H1 (cell line): ENCODE data around the gene SOBP. TPM values are rescaled to one million over a fixed set of nuclear protein-coding genes. Genes with fewer than 3 reads are reported as not detected.

ENCODE experiments used
- CTCF ChIA-PET: fragments of 300-600 bp; sonication (Branson Sonifier 250); formaldehyde crosslinking; loops from one replicate; lab custom pipeline; 2021; ENCODE audit not compliant: partially characterized antibody; lab: Charles Lee
- POLR2A ChIA-PET: fragments of 300-600 bp; sonication (Branson Sonifier 250); formaldehyde crosslinking; loops from one replicate; lab custom pipeline; 2021; ENCODE audit warnings: inconsistent platforms; ENCODE audit not compliant: partially characterized antibody; lab: Charles Lee
- DNase-seq, 2 experiments: peaks; one replicate each; pipeline versions ENCODE4 v3.0.0 to v3.0.0-alpha.2; 2010 to 2022; ENCODE audit warnings: low spot score in 2 of 2, low read depth in 1 of 2, mixed read lengths in 1 of 2
- FAIRE-seq: peaks from 2 replicates; lab custom pipeline; 2011; peaks lifted over from hg19 to GRCh38; lab: Jason Lieb, UNC
- H2AFZ ChIP-seq: 2 replicates; pipeline ENCODE4 v1.8.1; 2012; ENCODE audit warnings: low read length, inconsistent platforms
- H2AK5ac ChIP-seq: 2 replicates; pipeline ENCODE4 v1.6.1; 2013; ENCODE audit warnings: low read depth, low read length
- H2BK120ac ChIP-seq: replicated peaks from 2 replicates; pipeline ENCODE3; 2013; ENCODE audit warnings: low read depth, low read length, inconsistent platforms
- H2BK12ac ChIP-seq: 2 replicates; pipeline ENCODE4 v1.6.1; 2013; ENCODE audit warnings: low read depth, low read length
- H2BK15ac ChIP-seq: 2 replicates; pipeline ENCODE4 v1.6.1; 2013; ENCODE audit warnings: low read length
- H2BK20ac ChIP-seq: 2 replicates; pipeline ENCODE4 v1.6.1; 2013; ENCODE audit warnings: low read length
- H2BK5ac ChIP-seq: 2 replicates; pipeline ENCODE4 v1.6.1; 2013; ENCODE audit warnings: low read depth, low read length
- H3K14ac ChIP-seq: 2 replicates; pipeline ENCODE4 v1.6.1; 2013; ENCODE audit warnings: inconsistent platforms; ENCODE audit not compliant: insufficient read length
- H3K18ac ChIP-seq: 2 replicates; pipeline ENCODE4 v1.6.1; 2013; ENCODE audit warnings: low read length; ENCODE audit errors: extremely low read depth
- H3K23ac ChIP-seq: 2 replicates; pipeline ENCODE4 v1.6.1; 2013; ENCODE audit warnings: inconsistent platforms; ENCODE audit not compliant: insufficient read length
- H3K23me2 ChIP-seq: 2 replicates; pipeline ENCODE4 v1.6.1; 2013; ENCODE audit warnings: low read depth, low read length
- H3K27ac ChIP-seq: 2 replicates; pipeline ENCODE4 v1.6.1; 2011; ENCODE audit warnings: low read depth, low read length, inconsistent platforms
- H3K27me3 ChIP-seq, 4 experiments: replicated peaks in 1 of 4; 1 replicate in 1 of 4; 2 replicates in 3 of 4; pipeline versions ENCODE4 v1.6.1 to v1.8.1; 2011 to 2013; ENCODE audit warnings: low read length in 3 of 4, mild to moderate bottlenecking in 3 of 4, inconsistent platforms in 2 of 4, mixed read lengths in 2 of 4, moderate library complexity in 1 of 4; ENCODE audit not compliant: control insufficient read depth in 3 of 4, insufficient read depth in 3 of 4; ENCODE audit errors: extremely low read depth in 1 of 4
- H3K36me3 ChIP-seq, 4 experiments: 2 replicates each; pipeline versions ENCODE4 v1.6.1 to v1.8.1; 2011 to 2013; ENCODE audit warnings: mild to moderate bottlenecking in 4 of 4, low read length in 3 of 4, moderate library complexity in 2 of 4, control low read depth in 1 of 4, inconsistent platforms in 1 of 4; ENCODE audit not compliant: insufficient read depth in 4 of 4, control insufficient read depth in 2 of 4
- H3K4ac ChIP-seq: replicated peaks from 2 replicates; pipeline ENCODE3; 2013; ENCODE audit warnings: low read length, low read depth, mixed read lengths, inconsistent platforms; ENCODE audit not compliant: insufficient read length
- H3K4me1 ChIP-seq, 4 experiments: replicated peaks in 1 of 4; 1 replicate in 1 of 4; 2 replicates in 3 of 4; pipeline versions ENCODE4 v1.6.1 to v1.8.1; 2011 to 2013; ENCODE audit warnings: low read length in 3 of 4, inconsistent platforms in 2 of 4, mixed read lengths in 1 of 4; ENCODE audit not compliant: insufficient read depth in 4 of 4, control insufficient read depth in 3 of 4
- H3K4me2 ChIP-seq, 2 experiments: 2 replicates each; pipeline versions ENCODE4 v1.6.1 to v1.8.1; 2011 to 2013; ENCODE audit warnings: low read depth in 2 of 2, low read length in 2 of 2, control low read depth in 1 of 2, inconsistent platforms in 1 of 2, mild to moderate bottlenecking in 1 of 2; ENCODE audit not compliant: insufficient read depth in 1 of 2
- H3K4me3 ChIP-seq, 4 experiments: fragments of 200-600, 300-600 bp in 1 of 4; sonication (generic), shearing (Covaris generic), sonication (Bioruptor Twin) in 1 of 4; 2 replicates each; pipeline versions ENCODE4 v1.5.1 to v1.8.1; 2011 to 2016; ENCODE audit warnings: low read length in 4 of 4, low read depth in 3 of 4, control low read depth in 2 of 4, inconsistent platforms in 2 of 4, mild to moderate bottlenecking in 2 of 4, mixed read lengths in 1 of 4, moderate library complexity in 1 of 4; ENCODE audit not compliant: insufficient read depth in 2 of 4; ENCODE audit errors: extremely low read depth in 1 of 4
- H3K56ac ChIP-seq: replicated peaks from 2 replicates; pipeline ENCODE3; 2013; ENCODE audit warnings: low read depth, mild to moderate bottlenecking, mixed read lengths, low read length, inconsistent platforms; ENCODE audit not compliant: insufficient read length
- H3K79me1 ChIP-seq: 2 replicates; pipeline ENCODE4 v1.6.1; 2013; ENCODE audit warnings: low read depth, low read length, control low read depth
- H3K79me2 ChIP-seq, 2 experiments: 2 replicates each; pipeline versions ENCODE4 v1.6.1 to v1.8.1; 2012 to 2013; ENCODE audit warnings: low read length in 2 of 2, mild to moderate bottlenecking in 2 of 2, inconsistent platforms in 1 of 2; ENCODE audit not compliant: insufficient read depth in 2 of 2, control insufficient read depth in 1 of 2
- H3K9ac ChIP-seq, 4 experiments: replicated peaks in 1 of 4; 1 replicate in 1 of 4; 2 replicates in 3 of 4; pipeline versions ENCODE4 v1.6.1 to v1.8.1; 2011 to 2013; ENCODE audit warnings: low read depth in 3 of 4, low read length in 3 of 4, control low read depth in 2 of 4, mild to moderate bottlenecking in 2 of 4, moderate library complexity in 2 of 4, inconsistent platforms in 1 of 4; ENCODE audit errors: extremely low read depth in 1 of 4
- H3K9me3 ChIP-seq, 2 experiments: 2 replicates each; pipeline versions ENCODE4 v1.6.1 to v1.8.1; 2012 to 2013; ENCODE audit warnings: mild to moderate bottlenecking in 2 of 2, moderate library complexity in 2 of 2, control low read depth in 1 of 2, inconsistent platforms in 1 of 2, low read depth in 1 of 2, low read length in 1 of 2, mixed read lengths in 1 of 2; ENCODE audit not compliant: insufficient read depth in 2 of 2
- H4K20me1 ChIP-seq, 2 experiments: replicated peaks in 1 of 2; 2 replicates each; pipeline versions ENCODE3 to v1.8.1; 2011 to 2013; ENCODE audit warnings: inconsistent platforms in 2 of 2, low read length in 2 of 2, mild to moderate bottlenecking in 1 of 2; ENCODE audit not compliant: insufficient read depth in 2 of 2, control insufficient read depth in 1 of 2
- H4K5ac ChIP-seq: 2 replicates; pipeline ENCODE4 v1.6.1; 2013; ENCODE audit warnings: low read length, low read depth, mixed read lengths, inconsistent platforms; ENCODE audit not compliant: insufficient read length
- H4K8ac ChIP-seq: 2 replicates; pipeline ENCODE4 v1.8.0; 2013; ENCODE audit warnings: mild to moderate bottlenecking, moderate library complexity, low read length, inconsistent platforms; ENCODE audit not compliant: insufficient read depth; ENCODE audit errors: extremely low read depth
- H4K91ac ChIP-seq: replicated peaks from 2 replicates; pipeline ENCODE3; 2013; ENCODE audit warnings: low read length, mixed read lengths, inconsistent platforms; ENCODE audit not compliant: insufficient read length
- EZH2 ChIP-seq: fragments of 200-600 bp; sonication (generic); IDR thresholded peaks from 2 replicates; pipeline ENCODE4 v1.7.1; 2012; ENCODE audit warnings: low read depth, mild to moderate bottlenecking, moderate library complexity, low read length, inconsistent platforms; ENCODE audit not compliant: severe bottlenecking
- GTF2F1 ChIP-seq: IDR thresholded peaks from 2 replicates; pipeline ENCODE4 v1.6.1; 2012; ENCODE audit warnings: low read depth, low read length, improper control_type of control experiment, borderline replicate concordance
- MAFK ChIP-seq: IDR thresholded peaks from 2 replicates; pipeline ENCODE4 v1.6.1; 2012; ENCODE audit warnings: low read depth, mild to moderate bottlenecking, improper control_type of control experiment, low read length
- RNF2 ChIP-seq: fragments of 200-900, 300-1000 bp; sonication (generic); IDR thresholded peaks from 2 replicates; pipeline ENCODE4 v1.7.1; 2016; ENCODE audit warnings: borderline replicate concordance, low read depth, mild to moderate bottlenecking, antibody characterized with exemption, low read length; ENCODE audit not compliant: poor library complexity, severe bottlenecking; ENCODE audit errors: missing control alignments
- RXRA ChIP-seq: IDR thresholded peaks from 2 replicates; pipeline ENCODE4 v1.6.1; 2011; ENCODE audit warnings: low read depth, mild to moderate bottlenecking, low read length, moderate library complexity; ENCODE audit not compliant: insufficient read depth
- SAP30 ChIP-seq: fragments of 300-600 bp; sonication (generic); IDR thresholded peaks from 2 replicates; pipeline ENCODE4 v1.7.1; 2012; ENCODE audit warnings: low read length, moderate library complexity, mild to moderate bottlenecking, inconsistent platforms; ENCODE audit not compliant: insufficient read depth, insufficient replicate concordance
- SP1 ChIP-seq: IDR thresholded peaks from 2 replicates; pipeline ENCODE4 v1.6.1; 2011; ENCODE audit warnings: low read depth, low read length
- WGBS, 2 experiments: shearing (Covaris generic) in 1 of 2; methylation state at CpG; one replicate each; pipeline versions ENCODE4 v1.1.6 to v1.1.7; 2013 to 2015; ENCODE audit warnings: low lambda C conversion rate in 2 of 2, mixed read lengths in 2 of 2, inconsistent platforms in 1 of 2, low coverage in 1 of 2, missing lambda C conversion rate in 1 of 2; ENCODE audit not compliant: insufficient replicate concordance in 2 of 2, insufficient coverage in 1 of 2, insufficient read length in 1 of 2; ENCODE audit errors: extremely low coverage in 1 of 2, missing lambda C conversion rate in 1 of 2; 5-methylcytosine and 5-hydroxymethylcytosine counted together
- polyA plus RNA-seq, 7 experiments: library from polyadenylated mRNA; depleted of rRNA in 3 of 7; stranded (reverse) in 5 of 7; unstranded in 2 of 7; fragments of >200 nt in 5 of 7; fragments of 200-250 nt in 2 of 7; gene quantifications; 1 replicate in 5 of 7; 2 replicates in 1 of 7; 4 replicates in 1 of 7; pipeline versions ENCODE4 v1.2.1 to v1.2.3, GENCODE V29; 2011 to 2013; ENCODE audit warnings: missing spikeins in 2 of 7, mixed read lengths in 2 of 7
- total RNA-seq: library from RNA; stranded (reverse); fragmentation: NEBNext Ultra II Directional; extraction: Animal tissue kit (Norgen Biotek cat#: 25700); gene quantifications from 2 replicates; pipeline ENCODE4 v1.2.1, GENCODE V29; 2021

The SOBP gene
- total and polyA plus RNA-seq, 2 of the 8 experiments (the other 6 are each of a cell fraction or from before 2014, with no cell fraction given), result 0.45 to 6.2 TPM

DNA sequence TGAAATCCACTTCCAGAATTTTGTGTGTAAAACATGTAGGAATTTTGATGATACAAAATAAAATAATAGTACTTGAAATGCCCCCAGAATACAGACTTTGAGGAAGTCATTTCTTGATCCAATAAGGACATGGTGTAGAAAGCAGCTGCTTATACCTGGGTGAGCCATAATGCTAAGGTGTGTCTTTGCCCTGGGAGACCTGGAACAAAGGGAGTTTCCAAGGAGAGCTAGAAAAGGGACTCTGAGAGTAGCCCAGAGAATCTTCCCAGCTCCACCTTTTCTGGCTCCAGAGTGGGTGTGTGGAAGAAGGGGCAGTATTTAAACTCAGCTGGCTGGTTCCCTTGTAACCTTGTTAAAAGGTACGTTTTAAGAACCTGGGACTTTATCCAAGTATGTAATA lies 77.7 kb downstream of the SOBP start:
- FAIRE-seq (no peak), DNase-seq (no peak)
- no peaks in the 10 kb centered on the region for H3K79me2 ChIP-seq
- WGBS, 2 experiments, result 88% methylated on average over 1 of the region's 1 CpG; no CpG with 5 or more reads in 1 of the 2 experiments
- no peak overlapping the region for H3K9ac ChIP-seq
- no peak overlapping the region for H3K56ac ChIP-seq
- H3K4ac ChIP-seq, result no peak overlapping the region
- H3K27ac ChIP-seq, result no peak overlapping the region
- H2AK5ac ChIP-seq, result no peak overlapping the region
- H2BK20ac ChIP-seq, result no peak overlapping the region
- no peak overlapping the region for H3K14ac ChIP-seq
- H2AFZ ChIP-seq, result no peak overlapping the region
- no peaks in the 10 kb centered on the region for H3K79me1 ChIP-seq
- CTCF ChIA-PET, result interaction anchor here (1.1 to 1.9 kb wide), 3 partner anchors 9 to 88 kb away, joined by 3 to 4 read pairs (median 3); no protein-coding TSS in a partner anchor
- no peak for TF ChIP-seq EZH2
- TF ChIP-seq GTF2F1, result no peak
- no peak for TF ChIP-seq MAFK
- no peak for TF ChIP-seq RXRA
- TF ChIP-seq SP1, result no peak
- TF ChIP-seq SAP30, result no peak
- no peak for TF ChIP-seq RNF2
- no peak overlapping the region for H4K8ac ChIP-seq
- H3K9me3 ChIP-seq, result no peaks in the 10 kb centered on the region
- H3K4me1 ChIP-seq, result no peaks in the 10 kb centered on the region; a peak in 1 of 7 replicates
- no peaks in the 10 kb centered on the region for H3K23me2 ChIP-seq
- H2BK12ac ChIP-seq, result no peak overlapping the region
- no peak overlapping the region for H3K4me3 ChIP-seq
- no peak overlapping the region for H4K91ac ChIP-seq
- H2BK120ac ChIP-seq, result no peak overlapping the region
- no peak overlapping the region for H2BK5ac ChIP-seq
- H3K4me2 ChIP-seq, result no peak overlapping the region
- H4K5ac ChIP-seq, result no peak overlapping the region
- H3K18ac ChIP-seq, result no peak overlapping the region
- H3K27me3 ChIP-seq, result no peaks in the 10 kb centered on the region
- H3K23ac ChIP-seq, result no peak overlapping the region
- H2BK15ac ChIP-seq, result no peak overlapping the region
- no peaks in the 10 kb centered on the region for H3K36me3 ChIP-seq
- H4K20me1 ChIP-seq, result no peaks in the 10 kb centered on the region
- POLR2A ChIA-PET, result interaction anchor here (1.1 kb wide), 1 partner anchor 9 kb away, joined by 3 read pairs; no protein-coding TSS in a partner anchor
